GM18499 (cell line): ENCODE measurements around the gene PPP4R3A.
A peak's percentile ranks its signal among the peaks of the same experiment; 100 is the strongest.
"Not testable (repeated sequence)": the region's sequence is repeated elsewhere in the genome, so short reads cannot be mapped to it uniquely, and the experiment has no call there.

Experiments
- ATAC-seq: cut with Tn5 transposase; IDR thresholded peaks from one replicate; pipeline ENCODE4 v1.9.1; 2021; ENCODE audit warnings: moderate number of reproducible peaks; ENCODE audit not compliant: insufficient read depth, unreplicated experiment

The PPP4R3A gene

DNA sequence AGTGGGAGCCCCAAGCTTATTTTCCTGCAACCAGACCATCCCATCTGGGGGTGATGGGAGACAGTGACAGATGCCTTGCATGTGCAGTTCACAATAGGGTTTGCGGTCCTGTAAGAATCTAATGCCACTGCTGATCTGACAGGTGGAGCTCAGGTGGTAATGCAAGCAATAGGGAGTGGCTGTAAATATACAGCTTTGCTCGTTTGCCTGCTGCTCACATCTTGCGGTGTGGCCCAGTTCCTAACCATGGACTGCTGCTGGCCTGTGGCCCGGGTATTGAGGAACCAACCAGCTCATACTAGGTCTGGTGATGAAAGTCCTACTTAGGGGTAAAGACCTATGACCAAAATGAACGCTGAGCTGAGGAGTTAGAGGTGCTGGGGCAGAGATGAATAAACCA lies 56.4 kb downstream of the PPP4R3A start:
- ATAC-seq: no peak

GRCh38 chr14:91444335-91445020 lies 65.6 kb downstream of the PPP4R3A start:
- ATAC-seq: no peak

DNA sequence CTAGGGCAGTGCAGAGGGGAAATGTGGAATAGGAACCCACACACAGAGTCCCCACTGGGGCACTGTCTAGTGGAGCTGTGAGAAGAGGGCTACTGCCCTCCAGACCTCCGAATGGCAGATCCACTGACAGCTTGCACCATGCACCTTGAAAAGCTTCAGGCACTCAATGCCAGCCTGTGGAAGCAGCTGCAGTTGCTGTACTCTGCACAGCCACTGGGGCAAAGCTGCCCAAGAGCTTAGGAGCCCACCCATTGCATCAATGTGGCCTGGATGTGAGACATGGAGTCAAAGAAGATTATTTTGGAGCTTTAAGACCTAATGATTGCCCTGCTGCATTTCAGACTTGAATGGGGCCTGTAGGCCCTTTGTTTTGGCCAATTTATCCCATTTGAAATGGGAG lies 70.8 kb downstream of the PPP4R3A start:
- ATAC-seq: no peak

GRCh38 chr14:91438845-91439244 lies 71.3 kb downstream of the PPP4R3A start:
- ATAC-seq: no peak

GRCh38 chr14:91436266-91436665 lies 73.8 kb downstream of the PPP4R3A start:
- ATAC-seq: not testable (repeated sequence)

DNA sequence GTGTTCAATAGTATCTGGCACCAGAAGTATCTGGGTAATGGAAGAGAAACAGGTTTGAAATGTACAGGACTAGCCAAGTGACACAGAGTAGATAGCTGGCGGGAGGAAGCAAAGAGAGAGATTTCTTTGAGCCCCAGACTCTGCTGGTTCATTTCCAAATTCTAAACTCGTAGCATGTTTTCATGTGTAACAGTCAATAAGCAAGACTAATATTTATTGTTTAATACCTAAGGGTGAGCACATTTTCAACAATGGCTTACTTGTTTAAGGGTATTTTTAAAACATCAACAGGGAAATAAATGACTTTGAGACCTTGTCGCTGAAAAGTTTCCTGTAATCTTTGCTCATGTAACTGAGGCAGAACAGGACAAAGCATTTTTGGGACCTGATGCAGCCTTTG lies 80.7 kb downstream of the PPP4R3A start:
- ATAC-seq: no peak

GRCh38 chr14:91428931-91429330 lies 81.2 kb downstream of the PPP4R3A start:
- ATAC-seq: not testable (repeated sequence)

- not testable (repeated sequence) for ATAC-seq
Observed at GRCh38 chr14:91425531-91425944, 84.6 kb downstream of the PPP4R3A start.

DNA sequence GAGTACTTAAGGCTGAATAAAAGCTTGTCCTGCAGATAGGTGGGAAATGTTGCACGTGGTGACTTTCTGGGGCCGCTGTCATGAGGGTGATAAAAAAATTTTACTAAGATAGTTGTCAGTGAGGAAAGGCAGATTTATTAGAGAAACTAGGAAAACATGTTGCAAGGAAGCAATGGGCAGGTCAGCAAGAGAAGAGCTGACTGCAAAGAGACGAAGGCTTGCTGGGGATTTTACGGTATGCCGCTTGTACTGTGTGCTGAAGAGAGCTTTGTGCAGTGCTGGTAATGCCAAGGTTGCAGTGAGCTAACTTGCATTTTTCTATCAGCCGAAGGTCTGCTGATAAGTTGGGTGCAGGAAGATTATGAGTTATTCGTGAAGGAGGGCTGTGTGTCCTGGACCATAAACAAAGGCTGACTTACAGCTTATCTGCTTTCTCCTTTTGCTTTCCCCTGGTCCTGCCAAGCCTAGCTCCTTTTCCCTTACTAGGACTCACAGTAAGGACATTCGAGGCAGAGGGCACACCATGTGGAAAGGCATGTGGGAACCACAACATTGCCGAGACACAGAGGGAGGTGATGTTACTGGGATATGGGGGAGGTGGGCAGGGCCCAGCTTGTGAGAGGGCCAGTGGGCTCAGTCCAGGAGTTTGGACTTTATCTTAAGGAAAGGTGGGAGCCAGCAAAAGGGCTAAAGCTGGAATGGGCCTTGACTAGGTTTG lies 85.1 kb downstream of the PPP4R3A start:
- no peak for ATAC-seq

DNA sequence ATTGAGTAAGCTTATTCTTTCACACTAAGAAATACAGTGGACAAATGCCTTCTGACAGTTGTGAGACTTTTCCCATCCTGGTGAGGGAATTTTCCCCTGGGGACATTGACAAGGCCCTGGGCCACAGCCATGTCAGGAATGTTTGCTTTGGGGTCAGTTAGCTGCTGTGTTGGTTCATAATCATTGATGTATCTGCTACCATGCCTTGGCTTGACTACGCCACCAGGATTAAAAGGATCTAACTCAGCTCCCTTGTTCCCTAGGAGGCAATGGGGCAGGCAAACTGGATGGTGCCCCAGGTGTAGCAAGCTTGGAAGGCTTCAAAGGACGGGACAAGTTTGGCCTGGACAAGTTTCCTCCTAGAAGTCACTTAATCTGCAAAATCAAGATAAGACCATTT lies 89.4 kb downstream of the PPP4R3A start:
- ATAC-seq: no peak

DNA sequence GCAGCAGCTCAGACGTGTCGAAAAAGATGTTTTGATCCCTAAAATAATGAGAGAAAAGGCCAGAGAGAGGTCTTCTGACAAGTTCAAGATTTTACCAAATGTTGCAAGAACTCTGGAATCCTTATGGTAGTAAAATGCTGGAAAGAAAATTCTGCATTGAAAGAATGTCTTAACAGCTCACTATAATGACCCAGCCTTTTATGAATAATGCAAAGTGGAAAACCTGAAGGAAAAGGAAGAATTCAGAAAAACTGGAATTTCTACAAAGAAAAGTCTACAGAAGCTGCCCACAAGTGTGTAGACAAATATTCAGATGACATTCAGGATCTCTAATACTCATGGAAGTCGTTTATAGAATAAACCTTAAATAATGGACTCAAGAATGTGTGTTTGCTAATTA lies 90.7 kb downstream of the PPP4R3A start:
- no peak for ATAC-seq

DNA sequence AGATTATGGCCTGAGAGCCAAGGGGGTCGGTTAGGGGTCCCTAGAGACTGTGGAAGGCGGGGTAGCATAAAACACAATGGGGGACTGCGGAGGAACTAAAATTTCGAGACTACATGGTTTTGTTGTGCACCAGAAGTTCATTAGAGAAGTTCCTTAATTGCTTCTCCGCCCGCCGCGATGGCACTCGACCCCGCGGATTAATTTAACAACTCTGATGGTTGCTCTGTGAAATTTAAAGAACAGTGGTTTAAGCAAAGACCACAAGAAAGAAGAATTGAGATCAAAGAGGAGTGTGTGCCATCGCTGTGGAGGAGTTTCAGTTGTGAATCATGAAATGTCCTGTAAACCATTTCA lies 91.1 kb downstream of the PPP4R3A start:
- ATAC-seq: no peak

- ATAC-seq: no peak
Observed at GRCh38 chr14:91418387-91419043, 91.6 kb downstream of the PPP4R3A start.

DNA sequence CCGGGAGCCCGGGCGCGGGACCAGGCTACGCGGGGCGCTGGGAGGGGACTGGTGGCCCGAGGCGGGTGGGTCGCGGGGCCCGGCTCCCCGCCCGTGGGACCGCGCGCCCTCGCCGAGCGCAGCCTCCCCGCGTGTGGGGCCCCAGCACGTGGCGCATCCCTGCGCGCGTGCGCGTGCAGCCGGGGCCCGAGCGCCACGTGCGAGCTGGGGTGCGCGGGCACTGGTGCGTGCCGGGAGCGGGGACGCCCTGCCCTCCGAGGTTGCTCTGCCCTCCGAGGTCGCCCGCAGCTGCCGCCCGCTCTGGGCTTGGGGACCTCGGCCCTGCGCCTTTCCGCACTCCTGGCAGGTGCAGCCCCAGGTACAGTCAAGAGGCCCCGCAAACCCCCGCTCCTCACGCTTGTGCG lies 92.1 kb downstream of the PPP4R3A start:
- no peak for ATAC-seq

- no peak for ATAC-seq
Observed at GRCh38 chr14:91417120-91417982, 92.8 kb downstream of the PPP4R3A start, which contains the start of gene CCDC88C. TSS of gene CCDC88C (minus strand) at chr14:91417820. CDS start at chr14:91417690, 130 bp downstream.

- ATAC-seq: no peak
Observed at GRCh38 chr14:91416744-91417119, 93.4 kb downstream of the PPP4R3A start.

- ATAC-seq: peak; percentile 45
Observed at GRCh38 chr14:91415794-91416743, 94.0 kb downstream of the PPP4R3A start.

DNA sequence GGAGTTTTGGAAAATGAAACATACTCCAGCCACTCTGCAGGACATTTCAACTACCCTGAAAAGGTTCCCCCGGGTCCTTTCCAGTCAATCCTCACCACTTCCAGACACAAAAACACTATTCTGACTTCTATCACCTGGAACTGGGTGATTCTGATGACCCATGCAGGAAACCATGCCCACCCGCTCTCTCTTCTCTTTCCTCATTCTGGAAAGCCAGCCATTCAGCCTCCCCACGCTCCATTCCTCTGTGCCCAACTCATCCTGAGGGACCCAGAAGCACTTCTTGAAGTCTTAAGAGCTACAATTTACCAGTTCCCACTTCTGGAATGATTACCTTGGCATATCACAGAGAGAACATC lies 95.7 kb downstream of the PPP4R3A start:
- no peak for ATAC-seq
